ENCODE data around the gene PDE6D.

Gene PDE6D

GRCh38 chr2:231687133-231687852, 93.8 kb downstream of the PDE6D start:
- no peak overlapping the region for H3K27ac ChIP-seq (ENCODE audit: low read depth, low read length)
- no peak overlapping the region for H2AFZ ChIP-seq (ENCODE audit: low read length, unreplicated experiment)
- no peak overlapping the region for H3K4me3 ChIP-seq (ENCODE audit: low read depth, low read length)

GRCh38 chr2:231686192-231687100, 94.6 kb downstream of the PDE6D start:
- Histone ChIP-seq H3K4me3 (ENCODE audit: low read depth, low read length) (no peak overlapping the region), H2AFZ (ENCODE audit: low read length, unreplicated experiment) (no peak overlapping the region), H3K27me3 (ENCODE audit: insufficient read depth, low read length) (no peaks in the 10 kb centered on the region), H3K36me3 (ENCODE audit: insufficient read depth, low read length) (no peaks in the 10 kb centered on the region), H3K4me1 (ENCODE audit: control insufficient read depth, insufficient read depth, low read length, unreplicated experiment) (peaks cover 5% of the 10 kb centered on the region), H3K27ac (ENCODE audit: low read depth, low read length) (no peak overlapping the region), H3K79me2 (ENCODE audit: control insufficient read depth, insufficient read depth, low read length, unreplicated experiment) (no peaks in the 10 kb centered on the region)

More at GRCh38 chr2:231687133-231687852, 93.8 kb downstream of the PDE6D start:
- no peaks in the 10 kb centered on the region for H3K36me3 ChIP-seq (ENCODE audit: insufficient read depth, low read length)
- no peaks in the 10 kb centered on the region for H3K79me2 ChIP-seq (ENCODE audit: control insufficient read depth, insufficient read depth, low read length, unreplicated experiment)
- H3K4me1 ChIP-seq (ENCODE audit: control insufficient read depth, insufficient read depth, low read length, unreplicated experiment): no peaks in the 10 kb centered on the region
- H3K27me3 ChIP-seq (ENCODE audit: insufficient read depth, low read length): no peaks in the 10 kb centered on the region

- H3K4me1 ChIP-seq (ENCODE audit: control insufficient read depth, insufficient read depth, low read length, unreplicated experiment): peaks cover 8% of the 10 kb centered on the region
These were observed 95.5 kb downstream of the PDE6D start for GRCh38 chr2:231685349-231686191.

GRCh38 chr2:231684314-231685223, 96.5 kb downstream of the PDE6D start:
- H3K27me3 ChIP-seq (ENCODE audit: insufficient read depth, low read length): no peaks in the 10 kb centered on the region
- H3K4me1 ChIP-seq (ENCODE audit: control insufficient read depth, insufficient read depth, low read length, unreplicated experiment): peaks cover 14% of the 10 kb centered on the region
- no peak overlapping the region for H3K27ac ChIP-seq (ENCODE audit: low read depth, low read length)
- no peak overlapping the region for H3K4me3 ChIP-seq (ENCODE audit: low read depth, low read length)
- no peaks in the 10 kb centered on the region for H3K36me3 ChIP-seq (ENCODE audit: insufficient read depth, low read length)
- H3K79me2 ChIP-seq (ENCODE audit: control insufficient read depth, insufficient read depth, low read length, unreplicated experiment): no peaks in the 10 kb centered on the region
- H2AFZ ChIP-seq (ENCODE audit: low read length, unreplicated experiment): no peak overlapping the region

More at GRCh38 chr2:231685349-231686191, 95.5 kb downstream of the PDE6D start:
- no peaks in the 10 kb centered on the region for H3K27me3 ChIP-seq (ENCODE audit: insufficient read depth, low read length)
- no peak overlapping the region for H2AFZ ChIP-seq (ENCODE audit: low read length, unreplicated experiment)
- no peaks in the 10 kb centered on the region for H3K36me3 ChIP-seq (ENCODE audit: insufficient read depth, low read length)
- no peak overlapping the region for H3K27ac ChIP-seq (ENCODE audit: low read depth, low read length)
- no peak overlapping the region for H3K4me3 ChIP-seq (ENCODE audit: low read depth, low read length)
- H3K79me2 ChIP-seq (ENCODE audit: control insufficient read depth, insufficient read depth, low read length, unreplicated experiment): no peaks in the 10 kb centered on the region

GRCh38 chr2:231683292-231684235, 97.5 kb downstream of the PDE6D start:
- Histone ChIP-seq H2AFZ (ENCODE audit: low read length, unreplicated experiment) (no peak overlapping the region), H3K79me2 (ENCODE audit: control insufficient read depth, insufficient read depth, low read length, unreplicated experiment) (no peaks in the 10 kb centered on the region), H3K27ac (ENCODE audit: low read depth, low read length) (no peak overlapping the region), H3K27me3 (ENCODE audit: insufficient read depth, low read length) (no peaks in the 10 kb centered on the region), H3K4me1 (ENCODE audit: control insufficient read depth, insufficient read depth, low read length, unreplicated experiment) (peaks cover 14% of the 10 kb centered on the region), H3K36me3 (ENCODE audit: insufficient read depth, low read length) (no peaks in the 10 kb centered on the region), H3K4me3 (ENCODE audit: low read depth, low read length) (no peak overlapping the region)

- H3K4me1 ChIP-seq (ENCODE audit: control insufficient read depth, insufficient read depth, low read length, unreplicated experiment): peaks cover 14% of the 10 kb centered on the region
- no peaks in the 10 kb centered on the region for H3K27me3 ChIP-seq (ENCODE audit: insufficient read depth, low read length)
- H3K79me2 ChIP-seq (ENCODE audit: control insufficient read depth, insufficient read depth, low read length, unreplicated experiment): no peaks in the 10 kb centered on the region
- H3K4me3 ChIP-seq (ENCODE audit: low read depth, low read length): no peak overlapping the region
- H3K27ac ChIP-seq (ENCODE audit: low read depth, low read length): no peak overlapping the region
- no peak overlapping the region for H2AFZ ChIP-seq (ENCODE audit: low read length, unreplicated experiment)
- no peaks in the 10 kb centered on the region for H3K36me3 ChIP-seq (ENCODE audit: insufficient read depth, low read length)
These were observed 98.3 kb downstream of the PDE6D start for GRCh38 chr2:231682603-231683291.

Data from ACC112 (cell line).